ENCODE results near the gene MKS1. TPM values are rescaled to one million over a fixed set of nuclear protein-coding genes. Genes with fewer than 3 reads are reported as not detected.

The MKS1 gene
- total and polyA plus RNA-seq, 2 donors (not counting 3 experiments of a cell fraction or from before 2014, with no cell fraction given) = 12.2 to 13.2 TPM

- intact Hi-C loops (cut with micrococcal nuclease) = no loop called here
These were observed 45.5 kb upstream of the MKS1 start for GRCh38 chr17:58264407-58265103.

More at GRCh38 chr17:58264407-58265103, 45.5 kb upstream of the MKS1 start:
- peaks cover 2 to 13% of the 10 kb centered on the region in 2 experiments for H3K27me3 ChIP-seq (ENCODE audit: control insufficient read depth in 2 of 2, insufficient read depth in 2 of 2, low read length in 2 of 2)
- DNase-seq (ENCODE audit: low read depth, low spot score) (no peak), FAIRE-seq (no peak)
- no peaks in the 10 kb centered on the region for H3K9me3 ChIP-seq (replicated peaks; ENCODE audit: control insufficient read depth, insufficient read depth, low read length)
- H4K20me1 ChIP-seq (replicated peaks; ENCODE audit: control insufficient read depth, extremely low read depth, insufficient read depth, low read length) = no peaks in the 10 kb centered on the region
- no peak overlapping the region for H3K9ac ChIP-seq (replicated peaks; ENCODE audit: extremely low read depth, insufficient read depth, low read length)
- POLR2A ChIA-PET = no interaction called here
- no peak overlapping the region for H3K27ac ChIP-seq (ENCODE audit: insufficient read depth, low read depth, low read length)
- H3K9me1 ChIP-seq (replicated peaks; ENCODE audit: control insufficient read depth, extremely low read depth, insufficient read depth, low read length) = no peaks in the 10 kb centered on the region
- dilution Hi-C loops (cut with MboI; ENCODE audit: extremely low pct_ligation_motif_present, low sequenced_read_pairs) = no loop called here
- H2AFZ ChIP-seq (ENCODE audit: low read depth, low read length) = no peak overlapping the region
- no TSS peak for BruUV-seq (replicated peaks)
- H3K79me2 ChIP-seq (ENCODE audit: control insufficient read depth, insufficient read depth, low read length) = no peaks in the 10 kb centered on the region
- no peaks in the 10 kb centered on the region for H3K36me3 ChIP-seq (ENCODE audit: control insufficient read depth in 2 of 2, extremely low read depth in 1 of 2, insufficient read depth in 2 of 2, low read length in 2 of 2)
- CTCF ChIA-PET = interaction anchor here (0.6 to 3.0 kb wide), 4 partner anchors 10 to 1935 kb away, joined by 3 to 9 read pairs (median 4); no protein-coding TSS in a partner anchor
- H3K4me3 ChIP-seq (replicated peaks in 1 of 3; ENCODE audit: insufficient read depth in 1 of 3, low read depth in 1 of 3, low read length in 3 of 3) = no peak overlapping the region
- H3K4me1 ChIP-seq (ENCODE audit: control insufficient read depth, extremely low read depth, insufficient read depth, low read length) = no peaks in the 10 kb centered on the region
- TF ChIP-seq GATA2 (IDR thresholded peaks at IDR 0.05; ENCODE audit: insufficient read depth, insufficient read length, low read depth, low read length) (no peak), POLR2A (IDR thresholded peaks at IDR 0.05; ENCODE audit: low read depth, low read length) (no peak), JUN (IDR thresholded peaks at IDR 0.05; ENCODE audit: borderline replicate concordance, insufficient read depth, insufficient read length, low read depth) (no peak), POLR2AphosphoS5 (IDR thresholded peaks at IDR 0.05; ENCODE audit: insufficient read depth, low read depth, low read length) (no peak), FOS (IDR thresholded peaks at IDR 0.05; ENCODE audit: borderline replicate concordance, insufficient read depth, low read length) (no peak), MAX (IDR thresholded peaks at IDR 0.05; ENCODE audit: insufficient read depth, insufficient read length) (no peak), EZH2 (IDR thresholded peaks at IDR 0.05; ENCODE audit: borderline replicate concordance, low read depth, low read length, severe bottlenecking) (no peak), MYC (IDR thresholded peaks at IDR 0.05; ENCODE audit: low read depth, low read length) (no peak), CTCF (IDR thresholded peaks at IDR 0.05; ENCODE audit: extremely low read depth in 1 of 2, insufficient read depth in 1 of 2, low read depth in 1 of 2, low read length in 2 of 2) (no peak)
- no peak overlapping the region for H3K4me2 ChIP-seq (ENCODE audit: insufficient read depth, low read length)
